Measurements from ENCODE around the gene SERTM1.
A peak's percentile ranks its signal among the peaks of the same experiment; 100 is the strongest.

Gene SERTM1

DNA sequence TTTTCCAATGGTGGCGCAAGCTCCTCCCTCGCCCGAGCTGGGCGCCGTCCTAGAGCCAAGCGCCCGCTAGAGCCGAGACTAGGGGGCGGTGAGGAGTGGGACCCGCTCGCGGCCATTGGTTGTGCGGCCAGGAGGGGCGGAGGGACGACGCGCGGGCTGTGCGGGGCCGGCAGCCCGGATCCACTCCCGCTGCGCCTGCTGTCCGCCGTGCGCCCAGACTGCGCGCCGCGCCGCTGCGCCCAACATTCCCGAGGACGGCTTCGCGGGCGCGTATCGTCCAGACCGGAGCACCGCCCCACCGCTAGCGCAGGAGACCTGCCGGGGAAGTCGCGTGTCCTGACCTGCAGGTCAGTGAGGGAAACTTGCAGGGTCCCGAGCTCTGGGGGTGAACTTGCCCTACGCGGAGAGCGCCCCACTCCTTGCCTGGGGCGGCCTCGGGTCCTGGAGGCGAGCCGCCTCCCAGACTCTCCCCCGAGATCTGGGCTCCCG is at the start of gene SERTM1:
Gene SERTM1, plus strand, starts transcription at position 183 of the 489 bp plus-strand sequence. CDS start 21,059 bp downstream, outside the sequence.
- peak; percentile 82 for DNase-seq (ENCODE audit: low spot score)

DNA sequence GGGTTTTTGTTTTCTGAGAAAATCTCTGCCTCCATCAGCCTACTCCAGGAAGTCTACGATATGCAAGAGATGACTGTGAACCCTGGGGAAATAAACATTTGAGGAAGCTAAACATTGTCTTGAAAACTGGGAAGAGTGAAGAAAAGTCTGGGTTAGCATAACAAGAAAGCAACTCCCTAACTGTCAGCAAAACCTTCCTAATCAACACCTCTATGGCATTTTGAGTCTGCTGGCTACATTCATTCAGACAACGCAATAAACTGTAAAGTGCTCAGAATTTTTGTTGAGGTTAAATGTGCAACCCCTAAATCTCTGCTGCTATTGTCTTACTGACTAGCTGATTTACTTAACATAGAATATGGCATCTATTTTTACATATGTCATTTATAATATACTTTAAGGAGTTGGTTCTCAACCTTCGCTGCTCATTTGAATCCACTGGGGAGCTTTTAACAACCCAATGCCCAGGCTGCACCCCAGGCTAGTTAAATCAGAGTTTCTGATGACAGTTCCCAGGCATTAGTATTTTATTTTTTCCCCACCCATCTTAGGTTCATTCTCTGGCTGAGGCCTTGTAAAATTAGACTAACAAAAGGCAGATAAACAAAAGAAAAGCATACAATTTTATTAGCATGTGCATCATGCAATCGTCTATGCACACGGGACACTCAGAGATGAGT is 45.3 kb upstream of the SERTM1 start:
- DNase-seq (ENCODE audit: low spot score), result no peak

DNA sequence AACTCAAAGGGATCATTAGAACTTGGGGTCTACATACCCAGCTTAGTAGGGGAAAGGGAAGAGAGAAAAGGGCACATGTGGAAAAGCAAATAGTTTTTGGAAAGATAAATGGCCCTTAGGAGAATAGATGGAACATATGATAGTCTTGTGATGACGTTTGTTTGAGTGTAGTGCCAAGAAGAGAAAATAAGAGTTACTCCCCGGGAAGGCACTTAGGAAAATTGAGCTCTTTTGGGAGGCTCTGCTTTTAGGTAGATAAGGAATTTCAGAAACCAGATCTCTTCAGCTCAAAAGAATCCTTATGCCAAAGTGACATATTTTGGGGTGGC is 44.8 kb upstream of the SERTM1 start:
- DNase-seq (ENCODE audit: low spot score), result no peak

DNA sequence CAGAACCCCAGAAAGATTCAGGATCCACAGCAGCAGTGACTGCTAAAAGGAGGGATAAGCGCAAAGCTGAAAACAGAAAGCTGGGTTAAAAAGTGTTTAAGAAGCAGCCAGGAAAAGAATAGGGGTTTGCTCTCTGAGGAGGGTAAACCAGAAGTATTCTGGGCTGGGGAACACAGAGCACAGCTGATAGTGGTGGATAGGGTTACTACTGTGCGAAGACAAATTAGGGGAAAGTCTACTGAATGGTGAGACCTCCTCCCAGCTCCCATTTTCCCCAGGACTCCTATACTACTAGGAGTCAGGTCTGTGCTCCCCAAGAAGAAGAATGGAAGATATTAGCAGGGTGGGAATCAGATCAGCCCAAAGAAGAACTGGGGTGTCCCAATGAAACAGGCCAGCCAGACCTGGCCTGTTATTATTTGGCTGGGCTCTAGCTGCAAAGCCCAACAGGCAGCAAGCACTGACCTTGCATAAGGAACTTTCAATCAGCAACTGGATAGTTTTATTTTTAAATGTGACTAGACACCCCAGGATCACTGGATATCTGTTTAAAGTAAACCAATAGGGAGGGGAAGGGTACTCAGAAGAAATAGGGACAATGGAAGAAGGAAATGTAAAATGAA is 43.5 kb upstream of the SERTM1 start:
- no peak for DNase-seq (ENCODE audit: low spot score)

DNA sequence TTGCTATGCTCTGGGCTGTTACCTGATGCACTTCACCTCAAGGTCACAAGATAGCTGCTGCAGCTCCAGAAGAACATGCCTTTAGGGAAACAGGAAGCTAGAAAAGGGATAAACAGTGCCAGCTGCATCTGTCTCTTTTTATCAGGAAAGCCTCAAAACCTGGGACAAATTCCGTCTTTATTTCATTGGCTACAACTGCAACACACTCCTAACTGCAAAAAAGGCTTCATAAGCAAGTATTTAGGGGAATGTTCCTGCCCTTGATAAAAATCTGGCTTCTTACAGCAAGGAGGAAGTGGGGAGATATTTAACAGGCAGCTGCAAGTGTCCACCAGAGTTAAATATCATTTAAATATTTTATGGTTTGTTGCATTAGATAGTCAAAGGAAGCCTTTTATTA is 34.2 kb upstream of the SERTM1 start:
- no peak for DNase-seq (ENCODE audit: low spot score)

DNA sequence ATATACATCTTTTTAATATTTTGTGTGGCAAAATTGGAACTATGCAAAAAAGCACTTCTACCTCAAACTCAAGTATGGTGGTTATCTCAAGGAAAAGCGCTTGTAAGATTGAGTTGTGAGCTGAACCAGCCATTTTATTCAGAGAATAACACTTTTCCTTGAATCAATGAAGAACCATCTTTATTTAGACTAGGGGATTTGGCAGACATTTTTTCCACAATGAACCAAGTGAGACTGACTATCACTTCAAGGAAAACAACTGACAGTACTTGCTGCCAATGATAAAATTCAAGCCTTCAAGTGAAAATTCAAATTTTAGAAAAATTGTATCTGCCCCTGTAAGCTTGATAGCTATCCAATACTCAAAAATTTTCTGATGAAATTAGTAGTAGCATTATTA is 23.2 kb upstream of the SERTM1 start:
- no peak for DNase-seq (ENCODE audit: low spot score)

DNA sequence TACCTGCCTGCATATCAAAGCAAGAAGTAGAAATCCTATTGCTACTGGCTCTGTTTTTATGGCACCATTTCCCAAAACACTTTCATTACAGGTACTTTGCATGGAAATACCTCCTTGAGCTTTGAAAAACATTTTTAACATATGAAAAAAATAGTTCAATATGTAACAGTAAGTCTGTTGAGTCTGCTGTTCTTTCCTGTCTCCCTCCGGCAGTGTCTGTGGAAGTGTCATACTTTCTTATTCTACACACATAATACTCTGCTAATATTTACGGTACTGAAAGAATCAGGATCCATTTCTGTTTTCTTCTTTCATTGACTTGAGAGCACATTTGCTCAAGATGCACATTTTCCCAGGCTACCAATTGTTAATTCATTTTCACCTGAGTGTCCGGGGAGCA is 8.2 kb upstream of the SERTM1 start:
- DNase-seq (ENCODE audit: low spot score), result no peak

DNA sequence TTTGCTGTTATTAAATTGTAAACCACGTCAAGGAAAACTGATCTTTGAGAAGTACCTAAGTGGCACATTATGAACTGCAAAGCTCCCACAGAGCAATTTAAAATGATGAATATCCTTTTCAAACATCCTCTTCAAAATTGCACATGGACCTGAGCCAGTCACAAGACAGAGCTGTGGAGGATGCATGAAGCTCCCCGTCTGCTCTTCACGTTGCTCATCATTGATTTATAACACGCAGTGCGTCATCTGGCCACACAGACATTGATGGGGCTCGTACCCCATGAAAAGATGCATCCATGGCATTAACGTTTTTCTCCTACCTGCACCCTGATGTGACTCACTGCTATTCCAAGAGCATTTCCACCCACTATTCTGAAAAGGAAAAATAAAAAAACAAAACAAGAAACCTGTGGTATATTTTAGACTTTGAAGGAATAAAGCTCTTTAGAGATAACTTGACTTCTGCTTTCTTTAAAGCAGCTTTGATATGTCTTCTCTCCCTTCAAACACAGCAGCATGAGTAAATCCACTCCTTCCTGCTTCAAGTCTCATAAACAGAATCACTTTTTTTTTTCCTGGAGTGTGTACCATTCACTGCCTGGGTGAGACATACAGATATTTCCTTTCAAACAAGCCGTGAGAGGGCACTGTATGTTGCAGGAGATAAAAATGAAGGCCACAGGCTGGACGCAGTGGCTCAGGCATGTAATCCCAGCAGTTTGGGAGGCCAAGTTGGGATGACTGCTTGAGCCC is 7.2 kb upstream of the SERTM1 start:
- DNase-seq (ENCODE audit: low spot score), result no peak

DNA sequence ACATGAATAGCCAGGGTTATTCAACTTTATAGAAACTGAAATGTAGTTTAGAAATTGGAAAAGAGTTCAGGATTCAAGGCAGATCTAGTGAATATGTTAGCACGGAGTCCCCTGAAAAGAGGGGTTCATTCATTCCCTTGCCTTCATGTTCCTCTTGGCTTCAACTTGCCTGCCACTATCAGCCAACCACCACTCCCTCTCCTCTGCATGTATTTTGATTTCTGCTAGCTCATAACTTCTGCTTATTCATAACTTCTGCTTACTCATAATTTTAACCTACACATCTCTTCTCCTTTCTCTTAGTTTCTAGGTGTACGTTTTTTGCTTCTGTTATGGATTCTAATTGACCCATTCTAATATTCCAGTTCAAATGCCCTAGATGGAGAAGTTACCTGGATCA is 5.5 kb upstream of the SERTM1 start:
- no peak for DNase-seq (ENCODE audit: low spot score)

DNA sequence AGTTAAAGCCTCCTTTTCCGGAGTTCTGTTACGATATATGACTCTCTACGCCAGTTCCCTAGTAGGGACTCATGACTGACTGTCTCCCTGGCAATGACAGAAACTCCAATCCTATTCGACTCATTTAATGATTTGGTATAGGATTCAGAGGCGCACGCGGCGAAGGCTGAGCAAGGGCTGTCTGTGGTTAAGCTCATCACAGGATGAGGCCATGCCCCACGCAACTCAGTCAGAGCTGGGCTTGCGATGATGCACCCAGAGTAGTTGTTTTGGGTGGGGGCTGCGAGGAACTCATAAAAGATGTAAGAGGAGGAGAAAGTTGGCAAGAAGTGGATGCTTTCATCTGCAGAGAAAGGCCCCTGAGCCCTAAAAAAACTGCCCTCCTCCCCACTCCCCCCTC is 468 bp upstream of the SERTM1 start:
- DNase-seq (ENCODE audit: low spot score), result no peak

DNA sequence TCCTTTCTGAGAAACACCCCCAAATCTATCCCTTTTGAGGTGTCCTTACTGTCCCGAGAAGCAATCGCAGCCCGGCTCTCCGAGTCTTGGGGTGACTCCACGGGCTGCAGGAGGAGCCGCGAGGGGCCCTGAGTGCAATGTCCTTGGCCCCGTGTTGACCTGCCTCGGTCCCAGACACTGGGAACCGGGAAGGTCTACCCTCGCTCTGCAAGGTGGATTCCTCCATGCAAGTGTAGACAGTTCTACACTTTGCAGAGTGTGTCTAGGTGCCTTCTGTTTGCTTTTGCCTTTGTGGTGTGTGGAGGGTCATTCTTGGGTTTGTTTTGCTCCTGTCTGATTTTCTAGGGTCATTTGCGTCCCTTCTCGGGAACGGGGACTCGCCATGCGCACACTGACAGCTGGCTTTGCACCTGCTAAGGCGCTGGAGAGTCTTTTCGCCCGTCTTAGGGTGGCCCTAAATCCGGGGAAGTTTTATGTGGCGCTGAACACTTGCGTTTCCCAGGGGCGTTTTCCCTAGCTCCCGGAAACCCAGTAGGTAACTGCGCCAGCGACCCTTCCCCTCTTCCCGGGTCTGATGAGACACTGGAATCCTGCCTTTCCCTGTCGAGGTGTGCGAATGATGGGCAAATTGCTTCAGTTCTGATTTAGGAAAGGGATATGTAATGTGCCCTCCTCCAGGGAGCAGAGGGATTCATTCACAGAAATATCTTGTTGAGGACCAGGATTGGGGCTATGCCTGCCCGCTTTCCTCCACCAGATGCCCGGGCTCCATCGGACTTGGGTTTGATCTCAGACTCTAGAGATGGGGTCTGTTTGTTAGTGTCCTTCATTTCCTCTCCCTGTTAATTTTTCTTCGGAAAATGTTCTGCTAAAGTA is 755 bp downstream of the SERTM1 start:
- no peak for DNase-seq (ENCODE audit: low spot score)

DNA sequence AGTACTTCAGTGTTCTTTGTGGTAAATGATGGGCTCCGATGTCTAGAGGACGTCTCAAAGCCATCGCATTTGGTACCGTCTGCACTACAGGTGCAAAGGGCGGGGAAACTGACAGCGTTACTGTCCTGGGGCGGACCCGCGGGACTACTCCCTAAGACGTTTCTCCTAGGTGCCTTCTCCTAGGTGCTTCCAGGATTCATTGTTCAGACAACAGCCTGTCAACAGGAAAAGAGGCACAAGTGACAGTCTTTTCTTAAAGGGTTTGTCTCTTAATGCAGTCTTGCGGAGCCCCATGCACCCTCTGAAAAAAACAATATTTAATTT is 1.4 kb downstream of the SERTM1 start:
- no peak for DNase-seq (ENCODE audit: low spot score)

DNA sequence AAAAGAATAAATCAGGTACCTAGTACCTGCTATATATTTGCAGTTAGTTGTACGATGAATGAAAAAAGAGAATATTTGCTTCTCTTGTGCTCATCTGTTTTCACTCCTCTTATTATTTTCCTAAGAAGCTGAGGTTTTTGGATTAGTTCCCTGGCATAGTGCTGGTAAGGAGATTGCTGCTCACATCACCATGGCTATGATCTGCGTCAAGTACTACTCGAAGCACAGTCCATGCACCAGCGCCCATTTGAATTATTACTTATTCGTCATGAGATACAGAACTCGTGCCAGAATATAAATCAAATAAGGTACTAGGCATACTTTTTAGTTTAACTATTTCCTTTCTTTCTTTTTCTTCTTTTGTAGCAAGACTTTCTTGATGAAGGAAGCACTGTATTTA is 7.1 kb downstream of the SERTM1 start:
- DNase-seq (ENCODE audit: low spot score), result no peak

DNA sequence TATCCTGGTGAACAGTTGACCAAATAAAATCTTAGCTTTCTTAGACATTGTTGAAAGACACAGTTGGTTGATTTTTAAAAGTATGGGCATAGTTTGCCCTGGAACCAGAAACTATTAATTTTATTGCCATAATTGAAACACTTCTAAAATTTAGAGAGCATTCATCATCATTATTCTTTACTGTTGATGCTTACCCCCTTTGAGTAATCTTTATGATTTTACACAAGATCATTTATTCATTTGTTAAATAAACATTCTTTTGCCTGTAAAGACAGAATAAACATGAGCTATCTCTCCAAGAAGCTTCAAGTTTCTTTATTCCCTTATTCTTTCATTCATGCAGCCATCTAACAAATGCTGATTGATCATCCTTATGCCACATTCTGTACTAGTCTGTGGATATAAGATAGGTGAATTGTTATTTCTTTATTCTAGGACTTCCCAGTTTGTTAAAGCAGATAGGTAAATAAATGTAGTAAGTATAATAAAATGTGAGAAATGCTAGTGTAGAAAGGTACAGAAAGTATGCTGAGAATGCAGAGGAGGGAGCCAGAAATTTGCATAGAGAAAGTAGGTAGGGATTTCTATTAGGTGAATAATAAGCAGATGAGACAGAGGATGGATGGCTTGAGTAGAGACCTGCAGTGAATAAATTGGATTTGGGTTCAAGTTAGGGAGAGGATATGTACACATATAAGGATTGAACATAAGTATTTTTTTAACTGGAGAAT is 8.2 kb downstream of the SERTM1 start:
- no peak for DNase-seq (ENCODE audit: low spot score)

DNA sequence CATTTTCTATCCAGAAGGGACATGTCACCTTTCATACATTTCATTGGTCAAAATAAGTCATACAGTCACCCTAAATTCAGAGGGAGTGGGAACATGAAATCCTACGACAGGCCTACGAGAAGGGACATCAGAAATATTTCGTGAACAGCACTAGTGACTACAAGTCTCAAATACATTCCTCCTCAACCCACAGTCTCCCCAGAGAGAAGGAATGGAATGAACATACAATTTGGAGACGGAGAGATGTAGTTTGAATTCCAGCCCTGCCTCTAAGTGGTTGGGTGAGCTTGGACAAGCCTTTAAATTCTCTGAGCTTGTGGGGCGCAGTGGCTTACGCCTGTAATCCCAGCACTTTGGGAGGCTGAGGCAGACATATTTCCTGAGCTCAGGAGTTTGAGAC is 9.9 kb downstream of the SERTM1 start:
- no peak for DNase-seq (ENCODE audit: low spot score)

DNA sequence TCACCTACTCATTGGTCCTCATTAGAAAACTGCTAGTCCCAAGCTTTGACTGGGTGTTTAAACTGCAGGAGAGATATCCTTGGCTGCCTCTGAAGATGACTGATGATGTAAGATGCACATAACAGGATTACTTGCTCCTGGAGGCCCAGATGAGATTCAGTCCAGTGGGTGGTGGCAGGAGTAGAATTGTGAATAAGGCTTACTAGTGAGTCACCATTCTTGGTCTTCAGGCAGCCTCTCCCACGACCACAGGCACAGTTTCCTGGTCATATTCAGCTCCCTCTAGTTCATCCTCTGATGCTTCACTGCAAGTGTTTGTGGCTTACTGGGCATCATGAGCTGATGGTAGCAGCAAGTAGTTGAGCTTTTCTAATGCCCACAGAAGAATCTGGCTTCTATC is 12.1 kb downstream of the SERTM1 start:
- DNase-seq (ENCODE audit: low spot score), result no peak

DNA sequence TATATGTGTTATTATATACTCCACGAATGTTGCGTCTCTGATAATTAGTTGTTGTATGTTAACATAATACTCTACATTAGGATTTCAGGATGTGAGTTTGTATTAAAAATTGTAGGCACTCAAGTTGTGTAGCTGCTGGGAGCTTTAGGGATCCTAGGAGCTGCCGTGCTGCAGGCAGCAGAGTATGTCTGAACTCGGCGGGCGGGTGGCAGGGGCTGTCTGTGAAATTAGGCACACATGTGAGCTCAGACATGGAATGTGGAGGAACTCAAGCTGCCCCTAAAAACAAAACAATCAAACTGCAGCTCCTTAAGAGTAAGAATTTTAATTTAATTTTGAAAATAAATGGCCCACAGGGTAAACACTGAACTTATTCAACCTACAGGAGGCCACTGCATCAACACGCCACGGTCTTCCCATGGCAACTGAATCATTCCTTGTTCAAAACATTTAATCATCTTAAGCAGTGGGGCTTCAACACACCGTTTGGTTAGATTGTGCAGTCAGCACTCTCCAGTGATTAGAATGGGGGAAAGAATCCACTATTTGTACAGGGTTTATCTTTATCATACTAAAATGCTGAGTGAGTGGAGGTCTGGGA is 22.7 kb downstream of the SERTM1 start:
- no peak for DNase-seq (ENCODE audit: low spot score)

DNA sequence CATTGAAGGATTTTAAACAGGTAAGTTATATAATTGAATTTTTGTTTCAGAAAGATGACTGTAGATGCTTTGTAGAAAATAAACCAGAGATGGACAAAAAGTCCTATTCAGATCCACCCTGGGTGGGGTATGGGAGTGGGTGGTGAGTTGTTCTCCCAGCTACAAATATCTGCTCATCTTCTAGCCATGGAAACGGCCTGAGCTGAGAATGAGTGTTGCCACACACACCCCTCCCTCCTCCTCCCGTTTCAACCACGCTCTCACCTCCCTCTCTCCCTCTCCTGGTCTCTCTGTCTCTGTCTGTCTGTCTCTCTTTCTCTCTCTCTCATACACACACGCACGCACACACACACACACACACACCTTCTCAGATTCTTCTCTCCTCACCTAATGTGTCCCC is 26.4 kb downstream of the SERTM1 start:
- no peak for DNase-seq (ENCODE audit: low spot score)

DNA sequence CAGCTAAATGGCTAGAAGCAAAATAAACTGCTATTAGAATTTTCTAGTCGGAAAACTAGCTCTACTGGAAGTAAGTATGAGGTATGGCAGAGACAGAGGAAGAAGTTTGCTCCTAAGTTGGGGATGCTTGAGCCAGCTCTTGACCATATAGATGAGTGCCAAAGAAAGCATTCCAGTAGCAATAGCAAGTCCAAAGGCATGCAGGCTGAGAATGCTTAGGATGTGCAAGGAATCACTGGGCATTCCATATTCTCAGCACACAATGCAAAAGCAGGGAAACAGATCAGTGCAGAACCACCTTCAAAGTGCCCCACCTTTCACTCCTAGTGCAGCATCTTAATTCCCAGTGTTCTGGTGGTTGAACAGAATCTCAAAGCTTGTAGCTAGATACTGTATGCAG is 32.9 kb downstream of the SERTM1 start:
- no peak for DNase-seq (ENCODE audit: low spot score)

DNA sequence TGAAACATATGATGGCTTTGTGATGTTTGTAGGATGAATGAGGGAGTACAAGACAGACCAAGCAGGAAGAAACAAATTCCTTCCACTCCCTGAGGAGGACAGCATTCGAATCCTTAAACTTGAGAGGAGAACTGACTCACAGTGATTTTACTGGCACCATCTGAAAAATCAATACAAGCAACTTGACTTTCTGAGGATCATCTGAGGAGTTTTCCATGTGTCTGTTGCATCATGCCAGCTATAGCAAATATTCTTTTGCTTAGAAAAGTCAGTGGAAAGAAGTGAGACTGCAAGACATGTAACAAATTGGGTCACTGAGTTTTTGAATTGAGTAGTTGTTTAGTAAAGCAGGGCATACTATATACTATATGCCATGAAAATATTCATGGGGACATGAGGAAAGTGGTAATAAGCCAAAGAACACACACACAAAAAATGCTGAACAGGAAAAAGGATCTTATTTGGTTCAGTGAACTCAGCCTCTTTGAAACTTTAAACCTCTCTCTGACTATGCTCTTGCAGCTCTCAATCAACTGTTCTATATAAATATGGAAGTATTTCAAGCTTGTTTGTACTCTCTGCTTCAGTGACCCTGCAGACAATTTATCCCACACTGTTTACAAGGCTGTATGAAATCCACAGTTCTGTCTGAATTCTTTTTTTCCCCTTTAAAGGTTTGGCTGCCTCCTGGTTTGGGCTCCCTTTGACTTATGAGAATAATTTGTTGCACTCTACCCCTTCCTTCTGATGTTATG is 35.5 kb downstream of the SERTM1 start:
- DNase-seq (ENCODE audit: low spot score), result no peak

DNA sequence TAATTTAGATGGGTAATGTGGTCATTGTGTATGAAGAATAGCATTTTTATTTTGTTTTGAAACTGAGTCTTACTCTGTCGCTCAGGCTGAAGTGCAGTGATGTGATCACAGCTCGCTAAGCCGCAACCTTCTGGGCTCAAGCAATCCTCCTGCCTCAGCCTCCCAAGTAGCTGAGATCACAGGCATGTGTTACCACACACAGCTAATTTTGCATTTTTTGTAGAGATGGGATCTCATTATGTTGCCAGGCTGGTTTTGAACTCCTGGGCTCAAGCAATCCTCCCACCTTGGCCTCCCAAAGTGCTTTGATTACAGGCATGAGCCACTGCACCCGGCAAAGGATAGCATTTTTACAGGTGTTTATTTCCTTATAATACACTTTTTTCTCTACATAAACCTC is 36.6 kb downstream of the SERTM1 start:
- DNase-seq (ENCODE audit: low spot score), result no peak

Measured in D341Med (cell line).